ENCODE data around the gene S100A2.

S100A2 gene

GRCh38 chr1:153565529-153566374, at the start of gene S100A2:
Gene S100A2, minus strand, starts transcription at chr1:153565844. Its CDS starts 1,967 bp downstream, at chr1:153563877.
- peak; percentile 11 for DNase-seq

DNA sequence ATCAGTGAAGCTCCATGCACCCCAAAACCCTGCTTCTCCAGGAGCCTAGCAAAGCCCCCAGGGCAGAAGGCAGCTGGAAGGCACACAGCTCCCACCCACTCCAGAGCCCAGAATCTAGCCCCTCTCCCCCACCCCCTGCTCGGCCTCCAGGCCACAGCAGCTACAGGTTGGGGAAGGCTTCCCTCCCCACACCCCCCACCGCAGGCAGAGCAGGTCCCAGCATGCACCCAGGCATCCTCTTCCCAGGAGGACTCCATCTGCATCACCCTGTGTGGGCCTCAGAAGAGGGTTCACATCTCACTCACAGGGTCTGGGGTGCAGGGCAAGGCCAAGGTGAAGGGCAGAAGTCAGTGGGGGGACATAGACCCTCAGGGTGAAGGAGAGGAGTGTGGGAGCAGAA, 49.8 kb upstream of the S100A2 start:
- DNase-seq = no peak

- DNase-seq = no peak
Observed at GRCh38 chr1:153614906-153615305, 49.3 kb upstream of the S100A2 start.

- no peak for DNase-seq
Observed at GRCh38 chr1:153614189-153614900, 48.7 kb upstream of the S100A2 start.

- no peak for DNase-seq
Observed at GRCh38 chr1:153613406-153613805, 47.8 kb upstream of the S100A2 start.

DNA sequence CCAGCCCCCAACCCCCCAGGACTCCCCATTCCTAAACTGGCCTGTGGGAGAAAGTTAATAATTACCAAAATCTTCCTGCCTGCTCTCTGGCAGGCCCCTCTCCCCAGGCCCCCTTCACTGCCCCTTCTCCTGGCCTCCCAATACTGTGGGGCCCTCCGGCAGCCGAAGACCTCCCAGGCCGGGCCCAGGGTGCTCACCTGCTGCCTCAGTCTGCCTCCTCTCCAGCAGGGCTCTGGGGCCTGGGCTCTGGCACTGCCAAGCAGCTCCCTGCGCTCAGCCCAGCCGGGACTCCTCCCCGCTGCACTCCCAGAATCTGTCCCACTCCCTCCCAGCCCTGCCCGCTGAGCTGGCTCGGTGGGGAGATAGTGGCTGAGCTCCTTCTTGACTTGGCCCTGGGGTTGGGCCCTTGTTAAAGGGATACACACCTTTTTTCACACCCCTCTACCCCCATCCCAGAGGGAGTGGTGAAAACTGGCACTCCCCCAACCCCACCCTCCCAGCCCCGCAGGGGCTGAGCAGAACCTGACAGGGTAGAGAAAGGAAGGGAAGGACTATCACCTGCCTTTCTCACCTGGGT, 47.2 kb upstream of the S100A2 start, which contains the start of gene S100A16:
TSS of gene S100A16 (minus strand) at position 383 of the 577 bp plus-strand sequence. CDS start 4,986 bp downstream, outside the sequence.
- no peak for DNase-seq

DNA sequence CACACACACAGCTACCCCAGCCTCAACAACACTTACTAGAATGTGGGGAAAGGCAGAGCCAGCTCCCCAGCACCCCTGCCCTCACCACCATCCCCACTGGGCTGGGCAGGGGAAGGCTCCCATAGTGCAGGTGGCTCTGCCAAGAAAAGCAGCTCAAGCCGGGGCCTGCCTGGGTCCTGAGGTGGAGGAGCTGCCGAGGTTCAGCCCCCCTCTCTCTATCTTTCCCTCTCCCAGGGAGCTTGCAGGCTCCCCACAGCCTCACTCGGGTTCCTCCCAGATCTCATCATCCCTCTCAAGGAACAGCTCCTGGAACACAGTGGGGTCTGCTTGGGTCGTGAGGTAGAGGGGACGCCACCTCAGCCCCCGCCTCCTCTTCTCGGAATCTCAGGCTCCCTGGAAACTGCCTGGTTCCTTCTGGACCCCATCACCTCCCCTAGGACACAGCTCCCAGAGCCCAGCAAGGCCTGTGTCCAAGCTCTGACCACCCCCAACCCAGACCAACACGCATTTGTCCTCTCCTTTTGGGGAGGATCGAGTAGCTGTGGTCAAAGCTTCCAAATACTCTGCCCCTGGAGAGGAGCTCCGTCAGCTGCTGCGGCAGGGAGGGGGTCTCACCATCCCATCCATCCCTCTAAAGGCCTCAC, 46.6 kb upstream of the S100A2 start:
- DNase-seq = no peak

DNA sequence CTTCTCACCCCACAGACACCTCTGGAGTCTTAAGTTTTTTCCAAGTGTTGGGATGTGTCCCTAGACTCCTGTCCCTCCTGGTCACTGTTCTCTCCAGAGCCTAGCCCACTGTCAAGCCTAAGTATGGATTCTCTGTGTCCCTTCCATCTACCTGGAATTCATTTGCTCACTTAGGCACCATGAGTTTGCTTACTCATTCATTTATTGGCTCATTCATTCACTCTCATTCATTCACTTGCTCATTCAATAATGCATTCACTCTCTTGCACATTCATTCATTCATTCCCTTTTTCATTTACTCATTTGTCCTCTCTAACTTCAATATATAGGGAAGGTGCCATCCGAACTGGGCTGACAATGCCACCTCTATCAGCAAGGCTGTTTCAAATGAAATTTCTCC, 45.7 kb upstream of the S100A2 start:
- no peak for DNase-seq

DNA sequence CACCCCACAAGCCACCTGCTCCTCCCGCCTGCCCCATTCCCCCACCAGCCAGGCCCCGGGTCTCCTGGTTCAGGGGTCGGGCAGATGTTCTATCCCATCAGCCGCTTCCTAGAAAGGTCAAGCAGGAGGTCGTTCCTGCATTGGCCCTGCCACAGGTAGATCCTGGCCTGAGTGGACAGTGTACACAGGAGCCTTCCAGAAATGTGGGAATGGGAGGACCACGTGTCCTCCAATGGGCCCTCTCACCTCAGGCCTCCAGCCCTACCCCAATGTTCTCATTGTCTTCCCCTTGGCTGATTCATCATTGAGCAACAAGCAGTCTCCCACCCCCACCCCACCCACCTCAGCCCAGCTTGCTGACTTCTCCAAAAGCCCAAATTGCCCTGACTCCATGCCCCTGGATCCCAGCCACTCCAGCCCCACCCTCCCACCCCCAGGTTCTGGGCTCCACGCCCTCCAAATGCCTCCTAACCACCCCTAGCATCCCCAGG, 45.2 kb upstream of the S100A2 start:
- DNase-seq = no peak

- DNase-seq = no peak
Observed at GRCh38 chr1:153610334-153610733, 44.7 kb upstream of the S100A2 start.

DNA sequence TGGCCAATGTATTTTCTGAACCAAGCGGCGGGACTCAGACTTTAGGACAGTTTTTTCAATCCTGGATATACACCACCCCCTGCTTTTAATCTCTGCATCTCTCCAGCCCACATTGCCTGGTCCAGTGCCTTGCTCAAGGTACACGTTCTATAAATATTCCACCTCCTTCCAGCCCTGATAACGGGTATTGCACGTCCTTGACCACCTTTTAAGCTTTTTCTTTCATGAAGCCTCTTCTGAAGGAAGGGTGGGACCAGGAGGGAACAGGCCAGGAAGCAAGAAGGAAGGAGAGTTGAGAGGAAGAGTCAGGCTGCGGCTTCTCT, 43.9 kb upstream of the S100A2 start:
- DNase-seq = no peak

GRCh38 chr1:153608742-153609584, 43.3 kb upstream of the S100A2 start:
- DNase-seq = peak; percentile 76

- no peak for DNase-seq
Observed at GRCh38 chr1:153608089-153608682, 42.5 kb upstream of the S100A2 start.

DNA sequence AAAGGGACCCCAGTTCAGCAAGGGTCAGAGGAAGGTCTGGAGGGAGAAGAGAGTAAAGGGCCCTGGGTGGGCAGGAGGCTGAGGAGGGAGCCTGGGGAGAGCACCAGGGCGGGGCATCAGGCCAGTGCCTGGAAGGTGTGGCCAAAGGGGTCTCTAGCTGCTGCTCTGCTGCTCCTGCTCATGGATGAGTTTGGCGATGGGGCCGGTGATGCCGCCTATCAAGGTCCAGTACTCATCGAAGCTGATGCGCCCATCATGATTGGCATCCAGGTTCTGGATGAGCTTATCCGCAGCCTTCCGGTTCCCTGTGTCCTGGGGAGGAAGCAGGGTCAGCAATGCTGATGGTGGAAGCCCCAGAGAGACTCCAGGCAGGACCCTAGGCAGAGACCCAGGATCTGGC, 41.7 kb upstream of the S100A2 start:
- DNase-seq = no peak

DNA sequence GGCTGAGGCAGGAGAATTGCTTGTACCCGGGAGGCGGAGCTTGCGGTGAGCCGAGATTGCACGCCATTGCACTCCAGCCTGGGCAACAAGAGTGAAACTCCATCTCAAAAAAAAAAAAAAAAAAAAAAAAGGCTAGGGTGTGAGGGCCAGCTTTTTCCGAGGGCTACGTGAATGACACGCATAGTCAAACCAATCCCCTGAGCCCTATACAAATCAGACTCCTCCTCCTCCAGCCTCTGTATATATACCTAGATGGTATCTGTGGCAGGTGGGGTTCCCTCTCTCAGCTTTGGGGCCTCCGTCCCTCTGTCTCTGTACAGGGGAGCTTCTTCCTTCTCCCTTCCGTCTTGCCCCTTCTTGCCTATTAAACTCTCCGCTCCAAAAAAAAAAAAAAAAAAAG, 40.5 kb upstream of the S100A2 start:
- no peak for DNase-seq

- no peak for DNase-seq
Observed at GRCh38 chr1:153602749-153603148, 37.1 kb upstream of the S100A2 start.

DNA sequence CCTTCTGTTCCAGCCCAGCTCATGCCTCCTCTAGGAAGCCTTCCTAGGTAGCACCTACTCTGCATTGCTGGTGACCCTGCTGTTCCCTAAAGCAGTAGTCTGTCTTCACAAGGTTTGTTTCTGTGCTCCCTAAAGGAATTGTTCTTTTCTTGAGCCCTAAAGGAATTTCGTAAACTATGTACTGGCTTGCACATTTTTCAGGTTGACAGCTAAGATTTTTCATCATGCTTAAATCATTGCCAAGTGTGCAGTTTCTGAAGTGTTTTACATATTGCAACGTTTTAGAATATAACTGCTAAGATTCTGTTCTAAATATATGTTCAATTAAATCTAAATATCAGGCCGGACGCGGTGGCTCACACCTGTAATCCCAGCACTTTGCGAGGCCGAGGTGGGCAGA, 34.2 kb upstream of the S100A2 start:
- no peak for DNase-seq

GRCh38 chr1:153598309-153599172, 32.9 kb upstream of the S100A2 start:
- peak; percentile 86 for DNase-seq

- DNase-seq = no peak
Observed at GRCh38 chr1:153597206-153597605, 31.6 kb upstream of the S100A2 start.

GRCh38 chr1:153592748-153593147, 27.1 kb upstream of the S100A2 start:
- DNase-seq = no peak

GRCh38 chr1:153588482-153588881, 22.8 kb upstream of the S100A2 start:
- no peak for DNase-seq
